Gastrocnemius medialis (tissue), 4 donors: ENCODE results near the gene CNTRL. TPM values are rescaled to one million over a fixed set of nuclear protein-coding genes. Genes with fewer than 3 reads are reported as not detected.
A peak's percentile ranks its signal among the peaks of the same experiment; 100 is the strongest.

Source experiments
- ATAC-seq, 2 donors: fragments of 150-250 bp; one replicate each; pipeline ENCODE4 v1.9.1; 2016
- DNase-seq, 2 donors: peaks; one replicate each; pipeline ENCODE4 v3.0.0-alpha.2; 2019
- H3K27ac ChIP-seq, 4 donors: fragments of 200-600 bp; sonication (generic); 1 replicate in 1 of 4; 2 replicates in 3 of 4; pipeline ENCODE4 v1.5.1; 2016 to 2018; ENCODE audit warnings: mild to moderate bottlenecking in 2 of 4, moderate library complexity in 1 of 4
- H3K27me3 ChIP-seq, 3 donors: fragments of 200-600 bp; sonication (generic) in 2 of 3; 1 replicate in 1 of 3; 2 replicates in 2 of 3; pipeline versions ENCODE4 v1.5.1 to v1.6.0; 2016 to 2019; ENCODE audit warnings: mild to moderate bottlenecking in 1 of 3, moderate library complexity in 1 of 3
- H3K36me3 ChIP-seq, 2 donors: fragments of 200-600 bp; sonication (generic) in 1 of 2; one replicate each; pipeline ENCODE4 v1.5.1; 2017 to 2018
- H3K4me1 ChIP-seq, 2 donors: fragments of 200-600 bp; sonication (generic) in 1 of 2; one replicate each; pipeline ENCODE4 v1.5.1; 2016 to 2017; ENCODE audit warnings: mild to moderate bottlenecking in 2 of 2
- H3K4me3 ChIP-seq, 4 donors: fragments of 200-600 bp; sonication (generic) in 3 of 4; 1 replicate in 1 of 4; 2 replicates in 3 of 4; pipeline ENCODE4 v1.5.1; 2016 to 2019; ENCODE audit warnings: mild to moderate bottlenecking in 2 of 4
- H3K9me3 ChIP-seq, 3 donors: fragments of 200-600 bp; sonication (generic) in 2 of 3; 1 replicate in 1 of 3; 2 replicates in 2 of 3; pipeline ENCODE4 v1.5.1; 2016 to 2019
- POLR2A ChIP-seq, 2 donors: fragments of 450-650 bp; IDR thresholded peaks; one replicate each; pipeline ENCODE4 v1.6.1; 2017; ENCODE audit warnings: antibody characterized with exemption in 2 of 2, mild to moderate bottlenecking in 2 of 2, moderate library complexity in 2 of 2
- in situ Hi-C, 4 donors: fragments of 200-750 bp; cut with MboI; loops; one replicate each; pipeline versions ENCODE4 v1.15.0 to v1.8.0; 2017; ENCODE audit warnings: low sequenced_read_pairs in 4 of 4
- intact Hi-C: fragments of 100-400 bp; cut with DNase I; formaldehyde crosslinking; loops from one replicate; pipeline ENCODE4 v1.15.1; 2023; ENCODE audit warnings: low total_unique reads
- total RNA-seq, 4 donors: library from RNA; depleted of rRNA; stranded (reverse); fragments of >200 nt; gene quantifications; one replicate each; pipeline versions ENCODE4 v1.1.0 to v1.2.3, GENCODE V29; 2016
- TF ChIP-seq, protein P1 (sequence below), 5 experiments: fragments of 450-650 bp in 3 of 5; fragments of 200-600 bp in 2 of 5; sonication (generic) in 2 of 5; IDR thresholded peaks in 4 of 5; conservative IDR thresholded peaks in 1 of 5; 1 replicate in 4 of 5; 2 replicates in 1 of 5; pipeline ENCODE4 v1.5.1; 2016 to 2019; ENCODE audit warnings: antibody characterized with exemption in 5 of 5, mild to moderate bottlenecking in 3 of 5, moderate library complexity in 3 of 5

Gene CNTRL
- total RNA-seq, 4 donors from 2014 or later, result 1.0 to 3.2 (median 1.6) TPM

DNA sequence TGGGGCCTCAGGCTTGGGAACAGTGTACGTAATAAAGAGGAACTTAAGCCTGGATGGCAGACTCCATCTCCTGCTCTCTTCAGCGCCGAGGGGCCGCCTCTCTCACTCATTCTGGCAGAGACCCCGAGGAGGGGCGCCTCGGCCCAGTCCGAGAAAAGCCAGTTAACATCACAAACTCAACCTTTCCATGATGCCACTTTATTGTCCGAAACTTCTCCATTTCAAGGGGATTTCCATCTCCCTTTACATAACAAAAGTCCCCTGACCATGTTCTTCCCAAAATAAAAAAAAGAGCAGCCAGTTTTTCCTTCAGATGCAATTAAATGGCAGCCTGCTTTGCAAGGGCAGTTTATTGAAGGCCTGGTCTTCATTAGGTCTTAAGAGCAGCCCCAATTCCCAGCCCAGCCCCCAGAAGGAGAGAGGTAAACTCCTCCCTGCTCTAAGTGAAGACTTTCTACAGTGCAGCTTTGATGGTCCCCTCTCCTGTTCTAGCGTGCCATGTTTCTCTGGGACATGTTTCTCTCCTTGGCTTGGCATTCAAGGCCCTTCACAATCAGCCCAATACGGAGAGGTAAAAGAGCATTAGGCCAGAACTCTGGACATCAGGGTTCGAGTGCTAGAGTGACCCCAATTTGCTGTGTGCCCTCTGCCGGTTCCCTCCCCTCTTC lies 146.4 kb downstream of the CNTRL start:
- ATAC-seq, result no peak
- DNase-seq, result no peak
- H3K27me3 ChIP-seq, result no peaks in the 10 kb centered on the region
- no peak overlapping the region for H3K4me3 ChIP-seq
- no peaks in the 10 kb centered on the region for H3K36me3 ChIP-seq
- TF ChIP-seq, protein P1, sequence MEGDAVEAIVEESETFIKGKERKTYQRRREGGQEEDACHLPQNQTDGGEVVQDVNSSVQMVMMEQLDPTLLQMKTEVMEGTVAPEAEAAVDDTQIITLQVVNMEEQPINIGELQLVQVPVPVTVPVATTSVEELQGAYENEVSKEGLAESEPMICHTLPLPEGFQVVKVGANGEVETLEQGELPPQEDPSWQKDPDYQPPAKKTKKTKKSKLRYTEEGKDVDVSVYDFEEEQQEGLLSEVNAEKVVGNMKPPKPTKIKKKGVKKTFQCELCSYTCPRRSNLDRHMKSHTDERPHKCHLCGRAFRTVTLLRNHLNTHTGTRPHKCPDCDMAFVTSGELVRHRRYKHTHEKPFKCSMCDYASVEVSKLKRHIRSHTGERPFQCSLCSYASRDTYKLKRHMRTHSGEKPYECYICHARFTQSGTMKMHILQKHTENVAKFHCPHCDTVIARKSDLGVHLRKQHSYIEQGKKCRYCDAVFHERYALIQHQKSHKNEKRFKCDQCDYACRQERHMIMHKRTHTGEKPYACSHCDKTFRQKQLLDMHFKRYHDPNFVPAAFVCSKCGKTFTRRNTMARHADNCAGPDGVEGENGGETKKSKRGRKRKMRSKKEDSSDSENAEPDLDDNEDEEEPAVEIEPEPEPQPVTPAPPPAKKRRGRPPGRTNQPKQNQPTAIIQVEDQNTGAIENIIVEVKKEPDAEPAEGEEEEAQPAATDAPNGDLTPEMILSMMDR (IDR thresholded peaks at IDR 0.05 in 4 of 5, conservative IDR thresholded peaks at IDR 0.05 in 1 of 5), result no peak
- TF ChIP-seq POLR2A (IDR thresholded peaks at IDR 0.05), result no peak
- in situ Hi-C loops, result loop anchor here in 1 of 4 donors (25.0 kb wide), 1 partner anchor 91 kb away; no protein-coding TSS in a partner anchor
- H3K4me1 ChIP-seq, result no peaks in the 10 kb centered on the region
- H3K27ac ChIP-seq, result no peak overlapping the region
- intact Hi-C loops, result no loop called here
- H3K9me3 ChIP-seq, result no peaks in the 10 kb centered on the region

DNA sequence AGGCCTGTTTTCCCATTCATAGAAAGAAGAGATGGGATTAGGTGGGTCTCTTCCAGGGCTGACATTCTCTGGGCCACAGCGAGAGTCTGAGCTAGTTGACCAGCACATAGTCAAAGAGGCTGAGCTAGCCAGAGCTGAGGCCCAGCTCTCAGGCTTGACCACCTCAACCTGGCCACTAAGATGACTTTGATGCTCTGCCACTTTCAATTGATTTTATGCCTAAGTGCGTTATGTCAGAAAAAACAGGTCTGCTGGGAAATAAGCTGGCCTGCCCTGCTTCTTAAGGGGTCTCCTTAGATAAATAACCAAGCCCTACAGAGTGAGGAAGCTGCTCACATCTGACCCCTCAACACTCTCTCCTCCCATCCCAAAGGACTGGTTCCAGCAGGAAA lies 146.9 kb downstream of the CNTRL start:
- DNase-seq (no peak), ATAC-seq (no peak)
- no peaks in the 10 kb centered on the region for H3K36me3 ChIP-seq
- no peaks in the 10 kb centered on the region for H3K4me1 ChIP-seq
- H3K27ac ChIP-seq, result no peak overlapping the region
- no peaks in the 10 kb centered on the region for H3K9me3 ChIP-seq
- H3K27me3 ChIP-seq, result no peaks in the 10 kb centered on the region
- in situ Hi-C loops (loop anchor here in 1 of 4 donors (25.0 kb wide), 1 partner anchor 91 kb away; no protein-coding TSS in a partner anchor), intact Hi-C loops (no loop called here)
- no peak overlapping the region for H3K4me3 ChIP-seq
- no peak for TF ChIP-seq POLR2A (IDR thresholded peaks at IDR 0.05)
- TF ChIP-seq, protein P1 (IDR thresholded peaks at IDR 0.05 in 4 of 5, conservative IDR thresholded peaks at IDR 0.05 in 1 of 5), result no peak

DNA sequence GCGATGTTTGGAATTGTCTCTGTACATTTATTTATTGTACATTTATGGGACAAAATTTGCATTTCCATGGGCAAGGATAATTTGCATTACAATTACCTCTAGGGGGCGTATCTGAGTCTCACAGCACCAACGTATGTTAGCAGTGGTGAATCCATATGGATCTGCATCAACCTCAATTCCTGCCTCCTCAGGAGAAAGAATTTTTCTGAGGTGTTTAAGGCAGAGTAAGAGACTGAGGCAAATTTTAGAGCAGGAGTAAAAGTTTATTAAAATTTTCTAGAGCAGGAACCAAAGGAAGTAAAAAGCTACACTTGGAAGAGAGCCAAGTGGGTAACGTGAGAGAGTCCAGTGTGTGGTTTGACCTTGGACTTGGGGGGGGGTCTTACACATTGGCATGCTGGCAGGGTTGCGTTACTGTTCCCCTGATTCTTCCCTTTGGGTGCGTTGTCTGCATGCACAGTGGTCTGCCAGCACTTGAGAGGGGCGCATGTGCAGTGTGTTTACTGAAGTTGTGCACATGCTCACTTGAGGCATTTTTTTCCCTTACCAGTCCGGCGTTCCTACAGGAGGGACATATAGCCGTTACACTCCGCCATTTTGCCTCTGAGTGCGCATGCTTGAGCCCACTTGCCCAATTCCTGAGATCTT lies 147.9 kb downstream of the CNTRL start:
- Histone ChIP-seq H3K27ac (no peak overlapping the region), H3K36me3 (no peaks in the 10 kb centered on the region), H3K9me3 (no peaks in the 10 kb centered on the region), H3K4me3 (no peak overlapping the region), H3K4me1 (no peaks in the 10 kb centered on the region), H3K27me3 (no peaks in the 10 kb centered on the region)
- intact Hi-C loops, result no loop called here
- TF ChIP-seq POLR2A (IDR thresholded peaks at IDR 0.05), result no peak
- TF ChIP-seq, protein P1 (IDR thresholded peaks at IDR 0.05 in 4 of 5, conservative IDR thresholded peaks at IDR 0.05 in 1 of 5), result peak; percentile 46 to 70 (median 53)
- no peak for DNase-seq
- in situ Hi-C loops, result loop anchor here in 1 of 4 donors (25.0 kb wide), 1 partner anchor 90 kb away; no protein-coding TSS in a partner anchor
- ATAC-seq, result no peak

DNA sequence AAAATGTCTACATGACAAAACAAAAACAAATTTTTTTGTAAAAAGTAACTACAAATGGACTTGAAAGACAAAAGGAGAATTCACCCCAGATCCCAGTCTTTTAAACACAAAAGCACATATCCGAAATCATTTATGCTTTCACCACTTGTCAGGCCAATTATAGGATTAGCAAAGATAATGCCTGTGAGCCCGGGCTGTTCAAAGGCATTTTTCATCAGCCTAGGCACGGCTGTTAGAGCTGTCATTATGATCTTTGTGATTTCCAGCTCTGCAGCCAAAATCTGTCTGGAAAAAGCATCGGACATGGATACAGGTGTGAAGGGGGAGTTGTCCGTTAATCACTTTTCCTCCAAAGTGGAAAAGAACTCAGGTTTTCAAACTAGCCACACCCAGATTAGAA lies 150.5 kb downstream of the CNTRL start:
- Histone ChIP-seq H3K4me1 (no peaks in the 10 kb centered on the region), H3K9me3 (no peaks in the 10 kb centered on the region), H3K4me3 (no peak overlapping the region), H3K36me3 (no peaks in the 10 kb centered on the region), H3K27ac (no peak overlapping the region), H3K27me3 (no peaks in the 10 kb centered on the region)
- in situ Hi-C loops (no loop called here), intact Hi-C loops (no loop called here)
- DNase-seq (no peak), ATAC-seq (no peak)
- TF ChIP-seq POLR2A (IDR thresholded peaks at IDR 0.05), result no peak
- TF ChIP-seq, protein P1 (IDR thresholded peaks at IDR 0.05 in 4 of 5, conservative IDR thresholded peaks at IDR 0.05 in 1 of 5), result no peak
